Loucy (cell line): ENCODE results near the gene TMEM63A.

Experiments
- H2AFZ ChIP-seq: fragments of 200-600 bp; sonication (generic); 2 replicates; pipeline ENCODE4 v1.6.0; 2016; ENCODE audit warnings: antibody characterized with exemption, mild to moderate bottlenecking, low read length, moderate library complexity
- H3F3A ChIP-seq: fragments of 200-600 bp; 2 replicates; pipeline ENCODE4 v1.6.0; 2016; ENCODE audit warnings: antibody characterized with exemption, low read depth, mild to moderate bottlenecking
- H3K27me3 ChIP-seq: fragments of 200-600 bp; sonication (generic); 2 replicates; pipeline ENCODE4 v1.6.1; 2014; ENCODE audit warnings: low read length, mild to moderate bottlenecking; ENCODE audit not compliant: insufficient read depth, poor library complexity, severe bottlenecking
- H3K36me3 ChIP-seq: fragments of 200-600 bp; sonication (generic); 2 replicates; pipeline ENCODE4 v1.6.1; 2016; ENCODE audit warnings: low read length; ENCODE audit not compliant: insufficient read depth
- H3K4me1 ChIP-seq: fragments of 200-600 bp; sonication (generic); 2 replicates; pipeline ENCODE4 v1.5.1; 2014; ENCODE audit warnings: low read length, mild to moderate bottlenecking; ENCODE audit not compliant: insufficient read depth, poor library complexity, severe bottlenecking
- H3K4me2 ChIP-seq: fragments of 200-600 bp; sonication (generic); 2 replicates; pipeline ENCODE4 v1.6.0; 2014; ENCODE audit warnings: antibody characterized with exemption, low read length, low read depth, mild to moderate bottlenecking; ENCODE audit not compliant: poor library complexity, severe bottlenecking
- H3K4me3 ChIP-seq: fragments of 200-600 bp; sonication (generic); 2 replicates; pipeline ENCODE4 v1.5.1; 2014; ENCODE audit warnings: low read length, mild to moderate bottlenecking, mixed read lengths; ENCODE audit not compliant: poor library complexity, severe bottlenecking
- H3K79me2 ChIP-seq: fragments of 200-600 bp; sonication (generic); 2 replicates; pipeline ENCODE4 v1.6.1; 2014; ENCODE audit warnings: low read length; ENCODE audit not compliant: insufficient read depth
- H3K9ac ChIP-seq: fragments of 200-600 bp; sonication (generic); 2 replicates; pipeline ENCODE4 v1.6.0; 2014; ENCODE audit warnings: mild to moderate bottlenecking, low read depth, low read length, moderate library complexity; ENCODE audit not compliant: poor library complexity, severe bottlenecking
- H3K9me2 ChIP-seq: fragments of 200-600 bp; sonication (generic); replicated peaks from 2 replicates; pipeline ENCODE4 v1.6.1; 2016; ENCODE audit warnings: low read depth, low read length, mixed read lengths
- H3K9me3 ChIP-seq: fragments of 200-600 bp; sonication (generic); 2 replicates; pipeline ENCODE4 v1.6.1; 2014; ENCODE audit warnings: mild to moderate bottlenecking, antibody characterized with exemption, low read length, low read depth; ENCODE audit not compliant: insufficient read depth
- H4K20me1 ChIP-seq: fragments of 200-600 bp; sonication (generic); 2 replicates; pipeline ENCODE4 v1.6.0; 2014; ENCODE audit warnings: antibody characterized with exemption, low read length, mild to moderate bottlenecking; ENCODE audit not compliant: insufficient read depth, poor library complexity, severe bottlenecking
- EZH2phosphoT487 ChIP-seq: fragments of 200-600 bp; IDR thresholded peaks from 2 replicates; pipeline ENCODE4 v1.6.1; 2018; ENCODE audit warnings: antibody characterized with exemption, mild to moderate bottlenecking, moderate library complexity, borderline replicate concordance
- TF ChIP-seq, protein P1 (sequence below): fragments of 200-600 bp; sonication (generic); conservative IDR thresholded peaks from 2 replicates; pipeline ENCODE4 v1.5.1; 2014; ENCODE audit warnings: mild to moderate bottlenecking, antibody characterized with exemption, low read length

Gene TMEM63A

GRCh38 chr1:225850370-225850769, 31.8 kb downstream of the TMEM63A start:
- Histone ChIP-seq H3K4me2 (no peak overlapping the region), H3K9me2 (no peaks in the 10 kb centered on the region), H3F3A (no peaks in the 10 kb centered on the region), H3K27me3 (no peaks in the 10 kb centered on the region), H3K79me2 (no peaks in the 10 kb centered on the region), H3K4me3 (no peak overlapping the region), H2AFZ (no peak overlapping the region), H4K20me1 (no peaks in the 10 kb centered on the region), H3K4me1 (peaks cover 3% of the 10 kb centered on the region), H3K9ac (no peak overlapping the region), H3K36me3 (peaks cover 31% of the 10 kb centered on the region; the same call in 1 of the 2 replicates), H3K9me3 (no peaks in the 10 kb centered on the region)
- TF ChIP-seq EZH2phosphoT487 = no peak
- TF ChIP-seq, protein P1, sequence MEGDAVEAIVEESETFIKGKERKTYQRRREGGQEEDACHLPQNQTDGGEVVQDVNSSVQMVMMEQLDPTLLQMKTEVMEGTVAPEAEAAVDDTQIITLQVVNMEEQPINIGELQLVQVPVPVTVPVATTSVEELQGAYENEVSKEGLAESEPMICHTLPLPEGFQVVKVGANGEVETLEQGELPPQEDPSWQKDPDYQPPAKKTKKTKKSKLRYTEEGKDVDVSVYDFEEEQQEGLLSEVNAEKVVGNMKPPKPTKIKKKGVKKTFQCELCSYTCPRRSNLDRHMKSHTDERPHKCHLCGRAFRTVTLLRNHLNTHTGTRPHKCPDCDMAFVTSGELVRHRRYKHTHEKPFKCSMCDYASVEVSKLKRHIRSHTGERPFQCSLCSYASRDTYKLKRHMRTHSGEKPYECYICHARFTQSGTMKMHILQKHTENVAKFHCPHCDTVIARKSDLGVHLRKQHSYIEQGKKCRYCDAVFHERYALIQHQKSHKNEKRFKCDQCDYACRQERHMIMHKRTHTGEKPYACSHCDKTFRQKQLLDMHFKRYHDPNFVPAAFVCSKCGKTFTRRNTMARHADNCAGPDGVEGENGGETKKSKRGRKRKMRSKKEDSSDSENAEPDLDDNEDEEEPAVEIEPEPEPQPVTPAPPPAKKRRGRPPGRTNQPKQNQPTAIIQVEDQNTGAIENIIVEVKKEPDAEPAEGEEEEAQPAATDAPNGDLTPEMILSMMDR = no peak

- H3K4me3 ChIP-seq = no peak overlapping the region
- no peak for TF ChIP-seq EZH2phosphoT487
- TF ChIP-seq, protein P1 = no peak
- H3K4me1 ChIP-seq = peaks cover 3% of the 10 kb centered on the region
- no peaks in the 10 kb centered on the region for H3K79me2 ChIP-seq
- no peaks in the 10 kb centered on the region for H4K20me1 ChIP-seq
- H3K9ac ChIP-seq = no peak overlapping the region
- H3F3A ChIP-seq = no peaks in the 10 kb centered on the region
- no peaks in the 10 kb centered on the region for H3K27me3 ChIP-seq
- peaks cover 30% of the 10 kb centered on the region; the same call in 1 of the 2 replicates for H3K36me3 ChIP-seq
- no peak overlapping the region for H3K4me2 ChIP-seq
- H3K9me2 ChIP-seq = no peaks in the 10 kb centered on the region
- no peak overlapping the region for H2AFZ ChIP-seq
- H3K9me3 ChIP-seq = no peaks in the 10 kb centered on the region
Observed at GRCh38 chr1:225849925-225850324, 32.3 kb downstream of the TMEM63A start.

- H3K9ac ChIP-seq = no peak overlapping the region
- no peak overlapping the region for H2AFZ ChIP-seq
- H3K27me3 ChIP-seq = no peaks in the 10 kb centered on the region
- H3K79me2 ChIP-seq = no peaks in the 10 kb centered on the region
- no peaks in the 10 kb centered on the region for H3F3A ChIP-seq
- H3K4me3 ChIP-seq = no peak overlapping the region
- no peak overlapping the region for H3K4me2 ChIP-seq
- H4K20me1 ChIP-seq = no peaks in the 10 kb centered on the region
- TF ChIP-seq EZH2phosphoT487 = no peak
- TF ChIP-seq, protein P1 = no peak
- H3K4me1 ChIP-seq = peaks cover 3% of the 10 kb centered on the region
- no peaks in the 10 kb centered on the region for H3K9me2 ChIP-seq
- H3K36me3 ChIP-seq = peaks cover 26% of the 10 kb centered on the region; the same call in 1 of the 2 replicates
- no peaks in the 10 kb centered on the region for H3K9me3 ChIP-seq
Observed at GRCh38 chr1:225848030-225848955, 33.9 kb downstream of the TMEM63A start.
